ENCODE results near the gene TXNDC16. TPM values are rescaled to one million over a fixed set of nuclear protein-coding genes. Genes with fewer than 3 reads are reported as not detected.

Gene TXNDC16
- total RNA-seq, 1 donor from 2014 or later: 17.5 TPM

DNA sequence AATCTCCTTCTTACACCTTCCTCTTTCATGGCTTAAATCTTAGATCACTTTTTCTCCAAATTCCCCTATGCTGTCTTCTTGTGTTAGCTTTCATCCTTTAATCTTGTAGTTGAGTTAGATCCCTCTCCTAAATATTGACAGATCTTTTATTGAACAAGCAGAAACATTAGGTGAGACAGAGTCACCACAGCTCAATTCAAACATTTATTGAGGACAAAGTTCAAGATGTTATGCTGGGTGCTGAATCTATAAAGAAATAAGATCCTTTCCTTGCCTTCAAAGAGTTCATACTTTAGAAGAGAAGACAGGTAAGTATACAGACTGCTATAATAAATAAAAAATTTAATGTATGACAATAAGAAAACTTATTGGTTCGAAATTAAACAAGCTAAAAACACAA, 109.7 kb downstream of the TXNDC16 start:
- H3K27ac Mint-ChIP-seq (ENCODE audit: unreplicated experiment): no peak overlapping the region
- H3K4me1 Mint-ChIP-seq (ENCODE audit: low read depth, unreplicated experiment): no peaks in the 10 kb centered on the region
- H3K4me3 Mint-ChIP-seq (ENCODE audit: unreplicated experiment): no peak overlapping the region
- no peaks in the 10 kb centered on the region for H3K36me3 Mint-ChIP-seq (ENCODE audit: unreplicated experiment)
- H3K27me3 Mint-ChIP-seq (ENCODE audit: unreplicated experiment): no peaks in the 10 kb centered on the region
- DNase-seq: no peak
- TF ChIP-seq, protein P1, sequence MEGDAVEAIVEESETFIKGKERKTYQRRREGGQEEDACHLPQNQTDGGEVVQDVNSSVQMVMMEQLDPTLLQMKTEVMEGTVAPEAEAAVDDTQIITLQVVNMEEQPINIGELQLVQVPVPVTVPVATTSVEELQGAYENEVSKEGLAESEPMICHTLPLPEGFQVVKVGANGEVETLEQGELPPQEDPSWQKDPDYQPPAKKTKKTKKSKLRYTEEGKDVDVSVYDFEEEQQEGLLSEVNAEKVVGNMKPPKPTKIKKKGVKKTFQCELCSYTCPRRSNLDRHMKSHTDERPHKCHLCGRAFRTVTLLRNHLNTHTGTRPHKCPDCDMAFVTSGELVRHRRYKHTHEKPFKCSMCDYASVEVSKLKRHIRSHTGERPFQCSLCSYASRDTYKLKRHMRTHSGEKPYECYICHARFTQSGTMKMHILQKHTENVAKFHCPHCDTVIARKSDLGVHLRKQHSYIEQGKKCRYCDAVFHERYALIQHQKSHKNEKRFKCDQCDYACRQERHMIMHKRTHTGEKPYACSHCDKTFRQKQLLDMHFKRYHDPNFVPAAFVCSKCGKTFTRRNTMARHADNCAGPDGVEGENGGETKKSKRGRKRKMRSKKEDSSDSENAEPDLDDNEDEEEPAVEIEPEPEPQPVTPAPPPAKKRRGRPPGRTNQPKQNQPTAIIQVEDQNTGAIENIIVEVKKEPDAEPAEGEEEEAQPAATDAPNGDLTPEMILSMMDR (IDR thresholded peaks at IDR 0.05; ENCODE audit: partially characterized antibody, unreplicated experiment): no peak
- no peaks in the 10 kb centered on the region for H3K9me3 Mint-ChIP-seq (ENCODE audit: unreplicated experiment)

DNA sequence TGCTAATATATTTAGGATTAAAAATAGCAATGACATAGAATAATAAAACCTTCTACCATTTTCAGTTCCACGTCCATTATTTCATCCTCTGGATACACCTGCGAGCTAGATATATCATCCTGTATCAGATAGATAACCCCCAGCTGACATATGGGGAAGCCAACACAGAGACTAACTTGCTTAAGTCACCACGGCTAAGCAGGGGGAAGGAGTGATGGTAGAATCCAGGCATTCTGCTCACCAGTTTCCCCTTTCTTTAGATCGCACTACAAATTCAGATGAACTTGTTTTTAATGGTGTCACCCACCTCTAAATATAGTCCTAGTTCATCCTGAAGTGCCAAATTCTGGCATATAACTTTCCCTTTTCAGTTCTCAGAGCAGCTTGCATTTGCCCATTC, 110.1 kb downstream of the TXNDC16 start:
- Mint-ChIP-seq H3K27ac (ENCODE audit: unreplicated experiment) (no peak overlapping the region), H3K27me3 (ENCODE audit: unreplicated experiment) (no peaks in the 10 kb centered on the region), H3K36me3 (ENCODE audit: unreplicated experiment) (no peaks in the 10 kb centered on the region), H3K4me3 (ENCODE audit: unreplicated experiment) (no peak overlapping the region), H3K9me3 (ENCODE audit: unreplicated experiment) (no peaks in the 10 kb centered on the region), H3K4me1 (ENCODE audit: low read depth, unreplicated experiment) (no peaks in the 10 kb centered on the region)
- TF ChIP-seq, protein P1 (IDR thresholded peaks at IDR 0.05; ENCODE audit: partially characterized antibody, unreplicated experiment): no peak
- no peak for DNase-seq

DNA sequence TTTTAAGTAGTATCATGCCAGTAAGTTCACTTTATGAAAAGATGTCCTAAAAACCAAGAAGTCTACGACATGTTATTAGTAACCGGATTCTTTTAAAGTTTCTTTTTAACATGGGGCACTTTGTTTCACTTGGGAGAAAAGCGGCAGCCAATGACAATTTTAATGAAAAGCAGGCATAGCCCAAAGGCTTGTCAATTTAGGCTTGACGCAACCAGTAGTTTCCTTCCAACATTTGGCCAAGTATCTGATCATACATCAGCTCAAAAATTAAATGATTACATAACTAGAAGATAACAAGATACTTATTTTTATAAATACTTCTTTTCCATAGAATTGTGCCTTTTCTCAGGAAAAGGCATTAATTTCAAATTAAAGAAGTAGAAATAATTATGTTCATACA, 112.8 kb downstream of the TXNDC16 start:
- H3K36me3 Mint-ChIP-seq (ENCODE audit: unreplicated experiment): no peaks in the 10 kb centered on the region
- no peak overlapping the region for H3K4me3 Mint-ChIP-seq (ENCODE audit: unreplicated experiment)
- H3K4me1 Mint-ChIP-seq (ENCODE audit: low read depth, unreplicated experiment): no peaks in the 10 kb centered on the region
- no peak for DNase-seq
- no peak overlapping the region for H3K27ac Mint-ChIP-seq (ENCODE audit: unreplicated experiment)
- no peaks in the 10 kb centered on the region for H3K9me3 Mint-ChIP-seq (ENCODE audit: unreplicated experiment)
- H3K27me3 Mint-ChIP-seq (ENCODE audit: unreplicated experiment): no peaks in the 10 kb centered on the region
- TF ChIP-seq, protein P1 (IDR thresholded peaks at IDR 0.05; ENCODE audit: partially characterized antibody, unreplicated experiment): no peak

DNA sequence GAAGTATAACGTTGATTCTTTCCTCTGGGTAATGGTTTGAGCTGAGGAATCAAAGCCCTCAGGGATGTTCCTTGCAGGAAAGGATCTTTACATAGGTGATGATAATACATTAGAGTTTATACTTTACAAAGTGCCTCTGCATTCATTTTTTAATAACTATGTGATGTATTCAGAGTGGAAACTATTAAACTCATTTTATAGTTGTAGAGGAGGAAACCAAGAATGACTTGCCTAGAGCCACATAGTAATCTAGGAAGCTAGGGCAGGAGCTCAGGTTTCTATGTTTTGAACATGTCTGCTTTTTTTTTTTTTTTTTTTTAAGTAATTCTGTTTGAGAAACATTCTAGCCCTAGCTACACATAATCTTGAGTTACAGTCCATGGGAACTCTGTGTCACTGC, 117.3 kb downstream of the TXNDC16 start:
- Mint-ChIP-seq H3K9me3 (ENCODE audit: unreplicated experiment) (no peaks in the 10 kb centered on the region), H3K4me1 (ENCODE audit: low read depth, unreplicated experiment) (no peaks in the 10 kb centered on the region), H3K27ac (ENCODE audit: unreplicated experiment) (no peak overlapping the region), H3K27me3 (ENCODE audit: unreplicated experiment) (no peaks in the 10 kb centered on the region), H3K4me3 (ENCODE audit: unreplicated experiment) (no peak overlapping the region), H3K36me3 (ENCODE audit: unreplicated experiment) (no peaks in the 10 kb centered on the region)
- TF ChIP-seq, protein P1 (IDR thresholded peaks at IDR 0.05; ENCODE audit: partially characterized antibody, unreplicated experiment): no peak
- no peak for DNase-seq

DNA sequence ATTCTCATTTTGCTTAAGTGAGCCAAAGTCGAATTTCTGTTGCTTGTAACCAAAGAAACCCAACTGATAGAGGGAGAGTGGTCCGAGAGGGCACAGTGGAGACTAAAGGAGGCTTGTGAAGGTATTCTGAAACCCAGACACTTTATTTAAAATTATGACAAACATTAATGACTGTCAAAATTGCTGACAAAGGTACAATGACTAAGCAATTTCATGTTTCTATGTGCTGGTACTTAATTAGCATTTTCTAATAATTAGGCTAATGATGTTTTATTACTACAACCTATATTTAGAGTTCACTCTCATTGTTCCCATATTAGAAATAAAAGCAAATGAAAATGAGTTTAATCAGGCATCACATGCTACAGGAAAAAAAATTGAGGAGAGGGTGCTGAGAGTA, 121.8 kb downstream of the TXNDC16 start:
- H3K27ac Mint-ChIP-seq (ENCODE audit: unreplicated experiment): no peak overlapping the region
- no peaks in the 10 kb centered on the region for H3K36me3 Mint-ChIP-seq (ENCODE audit: unreplicated experiment)
- H3K27me3 Mint-ChIP-seq (ENCODE audit: unreplicated experiment): no peaks in the 10 kb centered on the region
- H3K4me3 Mint-ChIP-seq (ENCODE audit: unreplicated experiment): no peak overlapping the region
- DNase-seq: no peak
- H3K4me1 Mint-ChIP-seq (ENCODE audit: low read depth, unreplicated experiment): no peaks in the 10 kb centered on the region
- TF ChIP-seq, protein P1 (IDR thresholded peaks at IDR 0.05; ENCODE audit: partially characterized antibody, unreplicated experiment): no peak
- peaks cover 3% of the 10 kb centered on the region for H3K9me3 Mint-ChIP-seq (ENCODE audit: unreplicated experiment)

Measured in glutamatergic neuron (in vitro differentiated cells).